ENCODE measurements around the gene FHIP1A. TPM values are rescaled to one million over a fixed set of nuclear protein-coding genes. Genes with fewer than 3 reads are reported as not detected.
A peak's percentile ranks its signal among the peaks of the same experiment; 100 is the strongest.

Gene FHIP1A
- total and polyA plus RNA-seq, 8 donors, result 2.2 to 24.2 (median 15.0) TPM

GRCh38 chr4:151407018-151407417 is 2.0 kb upstream of the FHIP1A start:
- no peaks in the 10 kb centered on the region for H3K36me3 ChIP-seq
- TF ChIP-seq CTCF (IDR thresholded peaks at IDR 0.05), result no peak
- ATAC-seq, result no peak
- no peak overlapping the region for H3K27ac ChIP-seq
- no peaks in the 10 kb centered on the region for H3K27me3 ChIP-seq
- H3K4me3 ChIP-seq, result no peak overlapping the region
- H3K4me1 ChIP-seq, result peaks cover 5 to 15% (median 8%) of the 10 kb centered on the region in 3 donors
- 84 to 86% methylated on average over 4 of the region's 4 CpGs for WGBS, 2 donors
- no peak for FAIRE-seq
- intact Hi-C loops (cut with DNase I), result no loop called here
- no peak for DNase-seq
- no peaks in the 10 kb centered on the region for H3K9me3 ChIP-seq

GRCh38 chr4:151407466-151408379 is 1.3 kb upstream of the FHIP1A start:
- WGBS, 2 donors, result 10 to 12% methylated on average over 29 of the region's 29 CpGs
- FAIRE-seq, result no peak
- H3K27ac ChIP-seq, result peak overlapping the region; percentile 86 to 97 (median 89)
- H3K4me3 ChIP-seq, result peak overlapping the region; percentile 33 to 62 (median 47)
- no peaks in the 10 kb centered on the region for H3K36me3 ChIP-seq
- peak; percentile 33 to 69 (median 52) for ATAC-seq
- no peaks in the 10 kb centered on the region for H3K9me3 ChIP-seq
- intact Hi-C loops (cut with DNase I), result no loop called here
- peaks cover 5 to 15% (median 10%) of the 10 kb centered on the region in 3 donors for H3K4me1 ChIP-seq
- DNase-seq, result peak; percentile 35 to 83 (median 61)
- no peaks in the 10 kb centered on the region for H3K27me3 ChIP-seq
- TF ChIP-seq CTCF (IDR thresholded peaks at IDR 0.05), result no peak

GRCh38 chr4:151408380-151408629 is 671 bp upstream of the FHIP1A start:
- intact Hi-C loops (cut with DNase I), result no loop called here
- Histone ChIP-seq H3K4me3 (peak overlapping the region; percentile 33 to 62 (median 47)), H3K9me3 (no peaks in the 10 kb centered on the region), H3K4me1 (peaks cover 5 to 15% (median 10%) of the 10 kb centered on the region in 3 donors), H3K27ac (peak overlapping the region; percentile 86 to 97 (median 89)), H3K36me3 (no peaks in the 10 kb centered on the region), H3K27me3 (no peaks in the 10 kb centered on the region)
- ATAC-seq (peak in 1 of 4 donors; percentile 16), DNase-seq (peak in 1 of 6 donors; percentile 33), FAIRE-seq (no peak)
- no peak for TF ChIP-seq CTCF (IDR thresholded peaks at IDR 0.05)
- WGBS, 2 donors, result 1% methylated on average over 8 of the region's 8 CpGs

DNA sequence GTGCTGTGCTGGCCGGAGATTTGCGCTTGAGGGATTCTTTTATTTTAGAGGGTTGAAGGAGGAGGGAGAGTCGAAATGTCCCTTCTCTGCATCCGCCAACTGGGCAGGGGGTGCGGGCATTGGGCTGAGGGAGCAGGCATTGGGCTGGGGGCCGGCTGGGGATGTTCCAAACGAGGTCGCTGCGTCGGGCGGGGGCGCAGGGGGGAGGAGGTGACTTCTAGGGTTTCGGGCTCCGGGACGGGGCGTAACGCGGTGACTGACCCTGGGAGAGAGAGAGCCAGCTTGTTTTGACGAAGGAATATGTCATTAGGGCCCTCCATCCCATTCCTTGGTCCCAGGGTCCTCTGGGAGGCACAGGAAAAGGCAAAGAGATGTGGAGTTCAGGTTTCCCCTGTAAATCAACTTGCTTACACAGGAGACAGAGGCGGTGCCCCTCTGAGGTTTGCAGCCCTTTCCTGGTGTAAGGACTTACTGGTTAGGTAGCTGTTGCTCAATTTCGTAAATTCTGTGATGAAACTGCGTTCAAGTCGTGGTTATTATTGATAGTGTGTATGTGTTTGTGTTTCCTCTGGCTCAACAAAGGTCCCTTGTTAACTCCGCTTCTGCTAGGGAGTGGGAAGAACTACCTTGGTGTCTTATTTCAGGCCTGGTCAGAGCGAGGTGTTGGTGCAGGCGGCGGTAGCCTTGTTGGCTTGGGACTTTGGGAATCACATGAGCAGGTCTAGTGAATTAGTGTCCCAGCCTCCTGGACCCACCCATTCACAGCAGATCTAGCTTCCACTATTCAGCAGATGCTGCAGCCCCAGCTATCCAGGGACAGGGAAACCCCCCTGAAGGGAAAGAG is 716 bp downstream of the FHIP1A start:
- peak overlapping the region; percentile 44 to 62 (median 56) for H3K4me3 ChIP-seq
- TF ChIP-seq CTCF (IDR thresholded peaks at IDR 0.05), result no peak
- no peaks in the 10 kb centered on the region for H3K9me3 ChIP-seq
- 3% methylated on average over 19 to 27 of the region's 27 CpGs for WGBS, 2 donors
- FAIRE-seq (no peak), ATAC-seq (peak; percentile 16 to 57 (median 53)), DNase-seq (peak; percentile 39 to 82 (median 60))
- peaks cover 5 to 15% (median 10%) of the 10 kb centered on the region in 3 donors for H3K4me1 ChIP-seq
- H3K27ac ChIP-seq, result peak overlapping the region; percentile 80 to 93 (median 89)
- intact Hi-C loops (cut with DNase I), result no loop called here
- H3K36me3 ChIP-seq, result no peaks in the 10 kb centered on the region
- no peaks in the 10 kb centered on the region for H3K27me3 ChIP-seq

All from pancreas (tissue), 10 donors.